Adipose tissue (tissue), 3 donors: Measurements from ENCODE around the gene MFAP1. TPM values are rescaled to one million over a fixed set of nuclear protein-coding genes. Genes with fewer than 3 reads are reported as not detected.
A peak's percentile ranks its signal among the peaks of the same experiment; 100 is the strongest.
"Not testable (repeated sequence)": the region's sequence is repeated elsewhere in the genome, so short reads cannot be mapped to it uniquely, and the experiment has no call there.

Experiments
- H3K27ac ChIP-seq: one replicate; pipeline ENCODE4 v1.5.1; 2013; ENCODE audit warnings: low read depth, low read length
- WGBS, 3 donors: extraction: QIAGEN DNeasy Blood & Tissue Kit; methylation state at CpG; one replicate each; pipeline ENCODE4 v1.1.7; 2013; 5-methylcytosine and 5-hydroxymethylcytosine counted together
- polyA plus RNA-seq, 3 donors: library from polyadenylated mRNA; stranded (reverse); fragments of 200-250 nt; gene quantifications; one replicate each; pipeline ENCODE4 v1.2.3, GENCODE V29; 2013
- donor health status: healthy with polysubstance abuse.
- donor health status: Bipolar disorder and iron deficiency.
- donor health status: healthy.

MFAP1 gene
- polyA plus RNA-seq, 3 donors: 11.2 to 18.1 (median 14.9) TPM

- 3 to 4% (median 4%) methylated on average over 45 to 48 of the region's 48 CpGs for WGBS, 3 donors
These were observed 2.2 kb upstream of the MFAP1 start, which contains the start of gene WDR76 for GRCh38 chr15:43826508-43827341. Gene WDR76, plus strand, starts transcription at chr15:43827002. Its CDS starts 31 bp downstream, at chr15:43827033.

GRCh38 chr15:43826029-43826507 lies 1.6 kb upstream of the MFAP1 start:
- H3K27ac ChIP-seq: no peak overlapping the region
- WGBS, 3 donors: 93 to 97% (median 96%) methylated on average over 11 of the region's 11 CpGs

More at GRCh38 chr15:43826508-43827341, 2.2 kb upstream of the MFAP1 start, which contains the start of gene WDR76:
- no peak within 1 kb of the TSS for H3K27ac ChIP-seq

- H3K27ac ChIP-seq: not testable (repeated sequence)
- whole genome bisulfite sequencing, 3 donors: 92 to 95% (median 95%) methylated on average over 11 of the region's 11 CpGs
These were observed 815 bp upstream of the MFAP1 start for GRCh38 chr15:43825305-43825704.

DNA sequence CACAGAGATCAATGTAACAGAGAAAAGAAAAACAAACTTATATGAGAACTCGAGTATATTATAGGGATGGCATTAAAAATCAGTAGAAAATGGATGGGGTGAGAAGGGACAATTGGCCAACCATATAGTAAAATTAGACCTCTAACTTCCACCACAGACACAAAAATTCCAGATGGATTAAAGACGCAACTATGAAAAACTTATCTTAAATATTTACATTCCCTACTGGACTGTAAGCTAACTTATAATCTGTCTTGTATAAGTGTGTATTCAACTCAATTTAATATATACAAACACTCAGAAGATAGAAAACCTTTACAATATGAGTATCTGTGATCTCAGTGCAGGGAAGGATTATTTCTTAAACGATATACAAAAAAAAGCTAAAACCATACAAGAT lies 3.0 kb downstream of the MFAP1 start:
- 58 to 81% (median 77%) methylated on average over 3 of the region's 3 CpGs for WGBS, 3 donors
- no peak overlapping the region for H3K27ac ChIP-seq

DNA sequence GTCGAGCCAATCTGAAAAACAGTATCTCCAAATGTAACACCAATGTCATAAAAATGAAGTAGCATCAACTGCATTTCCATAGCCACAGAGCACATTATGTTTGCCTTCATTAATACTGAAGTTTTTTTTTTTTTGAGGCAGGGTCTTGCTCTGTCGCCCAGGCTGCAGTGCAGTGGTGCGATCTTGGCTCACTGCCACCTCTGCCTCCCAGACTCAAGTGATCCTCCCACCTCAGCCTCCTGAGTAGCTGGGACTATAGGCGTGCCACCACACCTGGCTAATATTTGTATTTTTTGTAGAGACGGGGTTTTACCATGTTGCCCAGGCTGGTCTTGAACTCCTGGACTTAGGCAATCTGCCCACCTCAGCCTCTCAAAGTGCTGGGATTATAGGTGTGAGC lies 9.4 kb downstream of the MFAP1 start:
- H3K27ac ChIP-seq: not testable (repeated sequence)
- 89 to 92% (median 91%) methylated on average over 5 of the region's 5 CpGs for WGBS, 3 donors

DNA sequence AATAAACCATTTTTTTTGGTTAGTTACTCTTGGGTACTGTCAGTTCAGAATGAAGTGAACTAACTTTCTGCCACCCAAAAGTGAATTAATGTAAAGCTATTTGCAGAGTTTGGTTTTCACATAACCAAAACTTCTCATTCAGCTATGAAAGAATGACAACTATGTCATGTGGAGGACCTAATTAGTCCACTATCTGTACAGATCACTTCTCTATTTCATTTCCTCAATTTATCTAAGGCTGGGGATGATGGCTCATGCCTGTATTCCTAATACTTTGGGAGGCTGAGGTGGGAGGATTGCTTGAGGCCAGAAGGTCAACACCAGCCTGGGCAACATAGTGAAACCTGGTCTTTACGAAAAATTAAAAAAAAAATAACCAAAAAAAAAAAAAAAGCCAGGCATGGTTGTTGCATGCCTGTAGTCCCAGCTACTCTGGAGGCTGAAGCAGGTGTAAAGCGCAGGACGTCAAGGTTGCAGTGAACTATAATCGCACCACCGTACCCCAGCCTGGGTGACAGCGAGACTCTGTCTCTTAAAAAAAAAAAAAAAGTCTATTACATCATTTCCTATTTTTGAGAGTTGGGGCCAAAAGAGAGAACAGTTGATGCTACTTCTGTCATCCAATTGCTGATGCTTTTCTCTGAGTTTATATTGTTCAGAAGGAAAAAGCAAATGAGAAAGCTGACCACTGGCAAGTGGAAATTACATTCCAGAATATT lies 15.4 kb downstream of the MFAP1 start:
- no peak overlapping the region for H3K27ac ChIP-seq
- 80 to 90% (median 83%) methylated on average over 6 of the region's 6 CpGs for WGBS, 3 donors

DNA sequence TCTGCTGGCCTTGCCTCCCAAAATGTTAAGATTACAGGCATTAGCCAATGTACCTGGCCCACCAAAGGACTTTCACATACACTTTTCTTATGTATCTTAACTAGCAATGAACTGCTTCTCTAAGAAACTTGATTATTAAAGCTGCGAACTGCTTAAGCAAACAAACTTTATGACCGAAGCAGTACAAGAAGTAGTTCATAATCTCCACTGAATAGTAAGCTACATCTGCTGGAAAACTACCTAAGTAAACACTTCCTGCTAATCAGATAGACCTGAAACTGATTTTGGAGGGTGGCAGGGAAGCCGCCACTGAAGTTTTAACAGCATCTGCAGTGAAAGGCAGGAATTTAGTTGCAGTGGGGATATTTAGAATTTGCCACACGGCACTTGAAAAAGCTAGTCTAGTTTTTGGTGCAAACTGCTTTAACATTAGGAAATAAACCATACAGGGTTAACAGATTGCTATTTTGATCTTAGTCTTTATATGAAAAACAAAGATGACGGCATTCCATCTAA lies 16.0 kb downstream of the MFAP1 start:
- H3K27ac ChIP-seq: no peak overlapping the region
- WGBS, 3 donors: 91 to 95% (median 94%) methylated on average over 5 of the region's 5 CpGs

GRCh38 chr15:43802676-43803075 lies 21.8 kb downstream of the MFAP1 start:
- WGBS, 3 donors: 95 to 99% (median 98%) methylated on average over 7 of the region's 7 CpGs
- not testable (repeated sequence) for H3K27ac ChIP-seq

DNA sequence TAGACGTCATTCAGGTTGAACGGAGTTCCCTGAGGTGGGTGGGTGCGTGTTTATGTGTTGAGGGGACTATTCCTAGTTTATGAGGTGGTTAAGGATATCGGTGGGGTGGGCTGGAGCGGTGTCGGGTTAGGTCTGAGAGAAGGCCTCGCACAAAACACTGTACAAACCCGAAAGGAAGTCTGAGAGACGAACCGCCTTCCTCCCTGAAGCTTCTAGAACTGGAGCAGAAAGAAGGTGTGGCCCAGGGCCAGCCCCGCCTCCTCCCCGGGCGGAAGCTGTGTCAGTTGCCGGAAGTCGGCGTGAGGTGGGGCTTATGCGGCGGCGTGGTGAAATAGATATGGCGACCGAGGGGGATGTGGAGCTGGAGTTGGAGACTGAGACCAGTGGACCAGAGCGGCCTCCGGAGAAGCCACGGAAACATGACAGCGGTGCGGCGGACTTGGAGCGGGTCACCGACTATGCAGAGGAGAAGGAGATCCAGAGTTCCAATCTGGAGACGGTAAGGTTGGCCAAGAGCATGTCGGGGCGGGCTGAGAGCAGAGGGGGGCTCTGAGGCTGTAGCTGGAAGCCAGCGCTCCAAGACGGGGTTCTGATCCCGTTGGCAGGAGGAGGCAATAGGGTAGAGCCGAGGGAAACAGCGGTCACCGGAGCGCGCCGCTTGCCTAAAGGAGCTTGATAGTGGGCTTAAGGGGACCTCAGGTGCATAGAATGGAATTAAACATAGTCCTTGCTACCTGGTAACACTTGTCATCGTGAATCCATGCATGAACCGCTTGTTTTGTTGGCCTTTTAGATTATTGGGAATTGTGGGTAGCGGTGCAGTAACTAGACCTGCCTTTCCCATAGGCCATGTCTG lies 24.0 kb downstream of the MFAP1 start, which contains the start of gene HYPK:
HYPK (plus strand) TSS at position 314 of the 856 bp plus-strand sequence; CDS start at position 338, 24 bp downstream.
- 7 to 8% (median 8%) methylated on average over 44 of the region's 44 CpGs for WGBS, 3 donors
- H3K27ac ChIP-seq: peak within 1 kb of the TSS; percentile 76

GRCh38 chr15:43799945-43800285 lies 24.6 kb downstream of the MFAP1 start, which contains the start of gene SERINC4:
Gene SERINC4, minus strand, starts transcription at chr15:43800220. Its CDS starts 234 bp downstream, at chr15:43799986.
- WGBS, 3 donors: 91 to 96% (median 95%) methylated on average over 8 of the region's 8 CpGs
- peak within 1 kb of the TSS; percentile 76 for H3K27ac ChIP-seq

- H3K27ac ChIP-seq: peak overlapping the region; percentile 76
- 79 to 91% (median 89%) methylated on average over 16 of the region's 16 CpGs for WGBS, 3 donors
These were observed 25.1 kb downstream of the MFAP1 start for GRCh38 chr15:43799209-43799944.

DNA sequence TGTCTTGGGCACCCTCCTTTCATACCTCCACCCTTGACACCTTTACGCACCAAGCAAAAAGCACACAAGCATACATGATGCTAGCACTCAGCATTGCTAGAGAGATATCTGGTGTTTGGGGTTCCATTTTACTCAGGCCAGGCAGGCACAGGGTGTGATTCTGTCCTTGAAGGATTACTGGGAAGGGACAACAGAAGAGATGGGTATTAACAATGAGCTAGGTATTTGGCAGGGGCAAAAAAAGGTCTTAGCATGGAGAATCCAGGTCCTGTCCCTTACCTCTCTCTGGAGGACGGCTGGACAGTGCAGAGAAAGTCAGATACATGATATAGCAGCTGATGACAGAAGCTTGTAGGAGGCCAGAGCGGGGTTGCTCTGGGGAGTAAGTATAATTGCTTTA lies 27.9 kb downstream of the MFAP1 start:
- 89 to 94% (median 93%) methylated on average over 3 of the region's 3 CpGs for WGBS, 3 donors
- H3K27ac ChIP-seq: no peak overlapping the region

DNA sequence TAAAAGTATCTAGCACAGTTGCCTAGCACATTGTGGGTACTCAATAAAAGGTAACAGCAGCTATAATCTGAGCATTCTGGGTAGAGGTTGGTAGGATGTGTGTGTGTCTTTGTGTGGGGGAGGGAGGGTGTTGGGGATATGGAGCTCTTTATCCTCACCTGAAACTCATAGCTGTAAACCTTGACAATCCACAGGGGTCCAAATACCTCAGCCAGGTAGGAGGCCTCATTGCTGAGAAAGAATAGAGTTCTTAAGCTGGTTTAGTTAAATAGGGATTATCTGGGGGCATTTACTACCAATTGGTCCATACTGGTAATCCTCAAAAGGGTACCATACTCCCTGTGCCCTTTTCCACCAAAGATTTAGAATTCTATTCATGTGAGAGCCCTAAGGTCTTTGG lies 28.5 kb downstream of the MFAP1 start:
- H3K27ac ChIP-seq: no peak overlapping the region

GRCh38 chr15:43795197-43795596 lies 29.3 kb downstream of the MFAP1 start:
- no peak overlapping the region for H3K27ac ChIP-seq
- 84 to 100% (median 85%) methylated on average over 2 of the region's 2 CpGs for WGBS, 3 donors

- 57 to 77% (median 70%) methylated on average over 9 of the region's 9 CpGs for WGBS, 3 donors
- H3K27ac ChIP-seq: no peak overlapping the region
These were observed 30.0 kb downstream of the MFAP1 start for GRCh38 chr15:43794269-43795037.

DNA sequence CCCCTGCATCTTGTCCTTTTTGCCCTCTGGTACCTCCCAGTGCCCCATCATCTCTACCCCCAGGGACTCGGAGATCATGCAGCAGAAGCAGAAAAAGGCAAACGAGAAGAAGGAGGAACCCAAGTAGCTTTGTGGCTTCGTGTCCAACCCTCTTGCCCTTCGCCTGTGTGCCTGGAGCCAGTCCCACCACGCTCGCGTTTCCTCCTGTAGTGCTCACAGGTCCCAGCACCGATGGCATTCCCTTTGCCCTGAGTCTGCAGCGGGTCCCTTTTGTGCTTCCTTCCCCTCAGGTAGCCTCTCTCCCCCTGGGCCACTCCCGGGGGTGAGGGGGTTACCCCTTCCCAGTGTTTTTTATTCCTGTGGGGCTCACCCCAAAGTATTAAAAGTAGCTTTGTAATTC lies 30.8 kb downstream of the MFAP1 start:
- 64 to 73% (median 66%) methylated on average over 10 of the region's 10 CpGs for WGBS, 3 donors
- H3K27ac ChIP-seq: no peak overlapping the region
